Measurements from ENCODE around the gene CD82.

Gene CD82

DNA sequence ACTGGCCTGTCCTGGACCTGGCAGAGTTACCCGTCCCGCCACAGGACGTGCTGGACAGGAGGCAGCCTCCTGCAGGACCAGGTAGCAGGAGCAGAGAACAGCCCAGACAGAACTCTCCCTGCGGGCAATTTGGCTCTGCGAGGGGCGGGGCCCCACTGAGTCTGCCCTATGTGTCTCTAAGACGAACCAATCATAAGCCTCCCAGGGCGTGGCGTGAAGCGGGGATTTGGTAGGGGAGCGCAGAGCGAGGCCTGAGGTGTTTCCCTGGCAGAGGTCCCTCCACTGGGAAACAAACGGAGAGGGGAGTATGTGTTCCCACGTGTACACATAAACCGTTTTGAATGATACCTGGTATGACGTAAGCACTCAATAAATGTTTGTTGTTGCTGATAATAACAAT lies 7.4 kb downstream of the CD82 start:
- H3K27me3 ChIP-seq (ENCODE audit: insufficient read depth, low read length) = no peaks in the 10 kb centered on the region; the same call in 1 of the 2 replicates
- no peaks in the 10 kb centered on the region; the same call in 1 of the 2 replicates for H3K4me1 ChIP-seq (ENCODE audit: insufficient read depth, low read length)
- H3K9ac ChIP-seq (ENCODE audit: low read depth, low read length) = no peak overlapping the region
- no peak overlapping the region for H3K27ac ChIP-seq (ENCODE audit: low read length)
- no peaks in the 10 kb centered on the region for H3K36me3 ChIP-seq (ENCODE audit: insufficient read depth, low read depth, low read length)
- H3K9me3 ChIP-seq (ENCODE audit: insufficient read depth, low read depth, low read length) = no peaks in the 10 kb centered on the region
- H3K4me3 ChIP-seq (ENCODE audit: low read length) = no peak overlapping the region

DNA sequence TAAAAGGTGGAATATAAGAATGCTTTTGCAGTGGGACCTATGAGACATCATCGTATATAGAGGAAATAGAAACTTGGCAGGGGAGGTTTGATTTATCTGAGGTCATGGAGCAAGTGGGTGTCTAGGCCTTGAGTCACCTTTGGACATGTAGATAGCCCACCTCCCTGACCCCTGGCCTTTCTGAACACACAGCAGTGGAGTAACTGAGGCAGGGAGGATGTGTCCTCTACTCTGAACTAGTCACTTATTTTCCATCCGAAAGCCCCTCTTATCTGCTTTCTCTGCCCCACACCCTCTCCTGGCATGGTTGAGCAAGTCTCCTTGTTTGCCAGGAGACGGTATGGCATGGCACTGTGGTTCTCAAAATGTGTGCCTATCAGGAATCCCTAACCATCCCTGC lies 7.9 kb downstream of the CD82 start:
- Histone ChIP-seq H3K27ac (ENCODE audit: low read length) (no peak overlapping the region), H3K9me3 (ENCODE audit: insufficient read depth, low read depth, low read length) (no peaks in the 10 kb centered on the region), H3K9ac (ENCODE audit: low read depth, low read length) (no peak overlapping the region), H3K4me3 (ENCODE audit: low read length) (no peak overlapping the region), H3K4me1 (ENCODE audit: insufficient read depth, low read length) (no peaks in the 10 kb centered on the region; the same call in 1 of the 2 replicates), H3K36me3 (ENCODE audit: insufficient read depth, low read depth, low read length) (no peaks in the 10 kb centered on the region), H3K27me3 (ENCODE audit: insufficient read depth, low read length) (no peaks in the 10 kb centered on the region; the same call in 1 of the 2 replicates)

DNA sequence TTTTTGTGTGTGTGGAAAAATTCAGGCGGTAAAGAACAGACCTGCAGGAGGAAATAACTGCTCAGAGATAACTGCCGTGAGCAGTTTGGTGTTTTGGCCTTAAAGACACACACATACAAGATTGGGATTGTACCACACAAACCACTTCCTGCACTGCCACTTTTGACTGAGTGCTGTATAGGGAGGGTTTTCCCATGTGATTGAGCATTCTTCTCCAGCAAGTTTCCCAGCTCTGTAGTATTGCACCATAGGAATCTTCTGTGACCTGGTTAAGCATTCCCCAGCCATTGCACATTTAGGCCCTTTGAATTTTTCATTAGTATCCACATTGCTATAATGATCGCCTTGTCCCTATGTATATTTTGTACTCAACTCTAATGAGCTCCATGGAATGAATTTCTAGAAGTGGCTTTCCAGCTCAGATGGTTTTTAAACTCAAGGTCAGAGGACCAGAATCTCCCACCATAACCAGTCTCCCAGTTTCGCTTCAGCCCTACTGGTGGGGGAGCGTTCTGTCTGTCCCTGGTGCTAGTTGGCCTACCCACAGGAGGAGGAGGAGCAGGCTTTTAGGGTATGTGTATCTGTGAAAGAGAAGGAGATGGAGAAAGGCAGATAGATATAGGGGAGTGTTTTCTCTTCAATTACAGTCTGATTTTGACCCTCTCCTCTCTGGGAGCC lies 9.3 kb downstream of the CD82 start:
- no peak overlapping the region for H3K27ac ChIP-seq (ENCODE audit: low read length)
- no peaks in the 10 kb centered on the region for H3K9me3 ChIP-seq (ENCODE audit: insufficient read depth, low read depth, low read length)
- no peaks in the 10 kb centered on the region; the same call in 1 of the 2 replicates for H3K4me1 ChIP-seq (ENCODE audit: insufficient read depth, low read length)
- H3K9ac ChIP-seq (ENCODE audit: low read depth, low read length) = no peak overlapping the region
- H3K4me3 ChIP-seq (ENCODE audit: low read length) = no peak overlapping the region
- H3K36me3 ChIP-seq (ENCODE audit: insufficient read depth, low read depth, low read length) = no peaks in the 10 kb centered on the region
- H3K27me3 ChIP-seq (ENCODE audit: insufficient read depth, low read length) = no peaks in the 10 kb centered on the region; the same call in 1 of the 2 replicates

DNA sequence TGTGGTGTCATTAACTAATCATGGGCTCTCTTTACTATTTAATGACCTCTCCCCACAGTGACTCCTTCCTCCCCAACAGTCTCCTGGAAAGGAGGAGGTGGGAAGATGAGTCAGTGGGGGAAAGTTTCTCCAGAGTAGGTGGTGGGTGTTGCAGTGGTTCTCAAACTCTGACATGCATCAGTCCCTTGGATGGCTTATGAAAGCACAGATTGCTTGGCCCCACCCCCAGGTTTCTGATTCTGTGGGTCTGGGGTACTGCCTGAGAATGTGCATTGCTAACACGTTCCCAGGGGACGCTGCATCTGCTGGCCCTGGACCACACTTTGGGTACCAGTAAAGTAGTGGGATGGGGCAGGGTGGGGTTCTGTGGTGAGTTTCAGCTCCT lies 9.8 kb downstream of the CD82 start:
- Histone ChIP-seq H3K4me1 (ENCODE audit: insufficient read depth, low read length) (no peaks in the 10 kb centered on the region; the same call in 1 of the 2 replicates), H3K27ac (ENCODE audit: low read length) (no peak overlapping the region), H3K9me3 (ENCODE audit: insufficient read depth, low read depth, low read length) (no peaks in the 10 kb centered on the region), H3K9ac (ENCODE audit: low read depth, low read length) (no peak overlapping the region), H3K4me3 (ENCODE audit: low read length) (no peak overlapping the region), H3K27me3 (ENCODE audit: insufficient read depth, low read length) (no peaks in the 10 kb centered on the region; the same call in 1 of the 2 replicates), H3K36me3 (ENCODE audit: insufficient read depth, low read depth, low read length) (no peaks in the 10 kb centered on the region)

DNA sequence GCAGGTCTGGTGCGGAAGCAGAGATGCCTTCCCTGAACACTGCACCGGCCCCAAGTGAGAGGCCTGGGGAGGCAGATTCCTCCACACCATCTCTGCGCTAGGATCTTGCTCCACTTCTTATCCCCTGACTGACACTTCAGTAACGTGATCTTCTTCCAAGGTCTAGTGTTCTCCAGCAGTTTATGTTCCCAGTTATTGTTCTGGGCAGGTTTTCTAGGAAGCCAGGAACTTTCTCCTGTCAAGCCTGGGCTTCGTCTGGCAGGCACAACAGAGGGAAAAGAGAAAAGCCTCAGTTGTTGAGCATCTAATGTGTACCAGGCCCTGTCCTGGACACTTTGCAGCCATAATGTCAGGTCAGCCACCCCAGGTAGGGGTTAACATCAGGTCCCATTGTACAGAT lies 10.5 kb downstream of the CD82 start:
- H3K27me3 ChIP-seq (ENCODE audit: insufficient read depth, low read length) = peaks cover 3% of the 10 kb centered on the region; the same call in 1 of the 2 replicates
- H3K9ac ChIP-seq (ENCODE audit: low read depth, low read length) = no peak overlapping the region
- H3K9me3 ChIP-seq (ENCODE audit: insufficient read depth, low read depth, low read length) = no peaks in the 10 kb centered on the region
- H3K27ac ChIP-seq (ENCODE audit: low read length) = no peak overlapping the region
- no peaks in the 10 kb centered on the region for H3K36me3 ChIP-seq (ENCODE audit: insufficient read depth, low read depth, low read length)
- H3K4me3 ChIP-seq (ENCODE audit: low read length) = no peak overlapping the region
- no peaks in the 10 kb centered on the region; the same call in 1 of the 2 replicates for H3K4me1 ChIP-seq (ENCODE audit: insufficient read depth, low read length)

DNA sequence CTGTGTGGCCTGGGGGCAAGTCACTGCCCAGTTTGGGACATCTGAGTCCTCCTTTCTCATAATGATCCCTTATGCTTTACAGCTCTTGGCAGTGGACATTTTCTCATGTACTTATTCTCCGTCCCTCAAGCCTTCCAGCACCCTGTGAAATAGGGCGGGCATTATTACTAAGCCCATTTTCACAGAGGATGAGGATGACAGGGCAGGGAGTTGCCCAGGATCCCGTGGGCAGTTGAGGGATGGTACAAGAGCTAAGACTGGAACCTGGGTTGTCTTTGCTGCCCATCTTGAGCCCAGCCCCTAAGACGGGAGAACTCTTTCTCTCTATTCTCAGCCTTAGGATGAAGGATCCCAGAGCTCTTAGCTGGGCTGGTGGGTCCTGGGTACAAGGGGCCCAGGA lies 11.2 kb downstream of the CD82 start:
- Histone ChIP-seq H3K27me3 (ENCODE audit: insufficient read depth, low read length) (peaks cover 5% of the 10 kb centered on the region; the same call in 1 of the 2 replicates), H3K9me3 (ENCODE audit: insufficient read depth, low read depth, low read length) (no peaks in the 10 kb centered on the region), H3K27ac (ENCODE audit: low read length) (no peak overlapping the region), H3K36me3 (ENCODE audit: insufficient read depth, low read depth, low read length) (no peaks in the 10 kb centered on the region), H3K4me1 (ENCODE audit: insufficient read depth, low read length) (no peaks in the 10 kb centered on the region; the same call in 1 of the 2 replicates), H3K4me3 (ENCODE audit: low read length) (no peak overlapping the region), H3K9ac (ENCODE audit: low read depth, low read length) (no peak overlapping the region)

DNA sequence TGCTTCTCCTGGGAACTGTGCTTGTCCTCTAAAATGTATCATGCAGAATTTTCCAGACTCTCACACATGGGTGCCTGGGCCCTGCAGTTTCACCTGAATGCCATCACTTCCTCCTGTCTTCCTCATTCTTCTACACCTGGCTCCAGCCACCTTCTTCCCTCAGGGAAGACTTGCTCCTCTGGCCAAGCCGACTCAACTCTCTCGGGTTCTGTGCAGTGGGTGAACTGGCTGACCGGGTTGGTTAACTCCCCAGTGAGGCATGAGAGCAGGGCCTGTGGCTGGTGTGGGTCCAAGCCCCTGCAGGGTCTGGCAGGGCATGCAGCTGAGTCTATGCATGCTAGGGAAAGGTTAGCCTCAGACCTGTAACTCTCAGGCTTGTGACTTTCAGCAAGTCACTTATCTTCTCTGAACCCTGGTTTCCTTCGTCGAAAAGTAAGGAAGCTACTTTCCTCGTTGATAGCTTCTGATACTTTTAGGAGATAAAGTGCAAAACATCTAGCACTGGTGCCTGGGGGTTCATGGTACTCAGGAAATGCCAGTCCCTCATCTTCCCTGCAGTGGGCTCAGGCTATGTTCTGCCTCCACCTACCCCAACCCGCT lies 11.9 kb downstream of the CD82 start:
- Histone ChIP-seq H3K4me3 (ENCODE audit: low read length) (no peak overlapping the region), H3K4me1 (ENCODE audit: insufficient read depth, low read length) (no peaks in the 10 kb centered on the region), H3K9me3 (ENCODE audit: insufficient read depth, low read depth, low read length) (no peaks in the 10 kb centered on the region), H3K36me3 (ENCODE audit: insufficient read depth, low read depth, low read length) (no peaks in the 10 kb centered on the region), H3K27me3 (ENCODE audit: insufficient read depth, low read length) (peaks cover 5% of the 10 kb centered on the region; the same call in 1 of the 2 replicates), H3K9ac (ENCODE audit: low read depth, low read length) (no peak overlapping the region), H3K27ac (ENCODE audit: low read length) (no peak overlapping the region)

DNA sequence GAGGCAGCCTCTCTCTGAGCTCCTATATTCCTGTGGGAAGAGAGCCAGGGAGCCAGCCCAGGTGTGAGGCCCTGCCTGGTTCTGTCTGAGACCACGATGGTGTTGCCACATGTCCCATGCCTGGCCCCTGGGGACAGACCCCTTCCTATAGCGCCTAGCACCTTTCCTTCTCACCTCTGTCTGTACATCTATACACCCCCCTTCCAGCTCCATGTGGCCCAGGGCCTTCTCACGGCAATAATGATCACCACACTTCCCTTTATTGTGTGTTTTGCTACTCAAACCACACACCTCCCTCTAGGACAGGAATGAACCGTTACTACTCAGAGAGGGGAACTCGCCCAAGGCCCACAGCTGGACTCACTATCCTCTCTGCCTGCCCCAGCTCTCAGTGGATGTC lies 12.8 kb downstream of the CD82 start:
- Histone ChIP-seq H3K9ac (ENCODE audit: low read depth, low read length) (no peak overlapping the region), H3K4me3 (ENCODE audit: low read length) (no peak overlapping the region), H3K27me3 (ENCODE audit: insufficient read depth, low read length) (peaks cover 5% of the 10 kb centered on the region; the same call in 1 of the 2 replicates), H3K36me3 (ENCODE audit: insufficient read depth, low read depth, low read length) (no peaks in the 10 kb centered on the region), H3K4me1 (ENCODE audit: insufficient read depth, low read length) (no peaks in the 10 kb centered on the region), H3K9me3 (ENCODE audit: insufficient read depth, low read depth, low read length) (no peaks in the 10 kb centered on the region), H3K27ac (ENCODE audit: low read length) (no peak overlapping the region)

DNA sequence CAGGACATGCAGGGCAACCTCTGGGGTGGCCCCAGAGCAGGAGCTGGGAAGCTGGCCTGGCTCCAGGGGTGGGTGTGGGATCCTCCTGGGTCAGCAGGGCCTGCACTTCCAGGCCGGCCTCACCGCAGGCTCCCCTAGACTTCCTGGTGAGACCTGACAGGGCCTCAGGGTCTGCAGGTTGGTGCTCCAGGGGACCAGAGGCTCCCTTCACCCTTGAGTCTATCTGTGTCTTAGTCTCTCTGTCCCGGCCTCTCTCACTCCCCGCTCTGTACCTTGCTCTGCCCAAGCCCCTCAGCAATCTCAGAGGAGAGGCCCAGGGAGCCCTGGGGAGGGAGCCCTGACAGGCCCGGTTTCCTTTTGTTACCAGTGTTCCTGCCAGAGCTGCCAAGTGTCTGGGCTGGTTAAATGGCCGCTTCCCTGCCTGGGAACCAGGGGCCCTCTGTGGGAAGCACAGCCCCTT lies 13.9 kb downstream of the CD82 start:
- Histone ChIP-seq H3K9ac (ENCODE audit: low read depth, low read length) (no peak overlapping the region), H3K9me3 (ENCODE audit: insufficient read depth, low read depth, low read length) (no peaks in the 10 kb centered on the region), H3K4me3 (ENCODE audit: low read length) (no peak overlapping the region), H3K27me3 (ENCODE audit: insufficient read depth, low read length) (peaks cover 5% of the 10 kb centered on the region; the same call in 1 of the 2 replicates), H3K4me1 (ENCODE audit: insufficient read depth, low read length) (no peaks in the 10 kb centered on the region), H3K27ac (ENCODE audit: low read length) (no peak overlapping the region), H3K36me3 (ENCODE audit: insufficient read depth, low read depth, low read length) (no peaks in the 10 kb centered on the region)

DNA sequence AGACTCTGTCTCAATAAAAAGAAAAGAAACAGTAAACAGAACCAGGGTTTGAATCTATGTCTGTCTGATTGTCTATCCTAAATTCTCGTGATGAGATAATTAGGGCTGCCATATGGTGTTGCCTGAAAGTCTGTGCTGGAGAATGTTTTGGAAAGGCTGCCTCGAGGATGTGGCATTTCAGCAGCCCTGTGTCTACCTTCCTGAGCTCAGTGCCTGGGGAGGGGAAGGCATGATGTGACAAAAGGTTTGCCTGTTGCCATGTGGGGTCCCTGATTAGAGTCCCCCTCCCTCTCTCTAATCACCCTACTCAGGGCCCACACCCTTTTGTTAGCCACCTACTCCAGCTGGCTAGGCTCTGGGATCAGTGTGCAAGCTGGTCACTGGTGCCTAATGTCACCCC lies 15.2 kb downstream of the CD82 start:
- Histone ChIP-seq H3K4me3 (ENCODE audit: low read length) (no peak overlapping the region), H3K27me3 (ENCODE audit: insufficient read depth, low read length) (peaks cover 5% of the 10 kb centered on the region; the same call in 1 of the 2 replicates), H3K9me3 (ENCODE audit: insufficient read depth, low read depth, low read length) (no peaks in the 10 kb centered on the region), H3K4me1 (ENCODE audit: insufficient read depth, low read length) (no peaks in the 10 kb centered on the region), H3K36me3 (ENCODE audit: insufficient read depth, low read depth, low read length) (no peaks in the 10 kb centered on the region), H3K9ac (ENCODE audit: low read depth, low read length) (no peak overlapping the region), H3K27ac (ENCODE audit: low read length) (no peak overlapping the region)

DNA sequence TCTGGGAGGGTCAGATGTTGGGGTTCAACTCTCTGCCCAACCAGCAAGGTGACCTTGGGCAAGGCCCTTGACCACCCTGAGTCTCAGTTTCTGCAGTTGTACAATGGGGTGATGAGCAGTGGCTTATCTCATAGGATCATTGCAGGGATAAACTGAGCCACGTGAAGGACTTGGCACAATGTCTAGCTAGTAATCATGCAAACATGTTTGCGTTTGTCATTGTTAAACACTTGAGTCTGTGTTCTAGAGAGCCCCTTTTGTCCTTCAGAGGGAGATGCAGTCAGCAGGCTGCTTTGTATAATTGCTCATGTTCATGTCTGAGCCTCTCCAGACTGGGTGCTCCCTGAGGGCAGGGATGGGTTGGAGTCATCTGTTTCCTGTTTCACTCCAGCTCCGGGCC lies 15.8 kb downstream of the CD82 start:
- Histone ChIP-seq H3K27ac (ENCODE audit: low read length) (no peak overlapping the region), H3K9ac (ENCODE audit: low read depth, low read length) (no peak overlapping the region), H3K27me3 (ENCODE audit: insufficient read depth, low read length) (peaks cover 5% of the 10 kb centered on the region; the same call in 1 of the 2 replicates), H3K36me3 (ENCODE audit: insufficient read depth, low read depth, low read length) (no peaks in the 10 kb centered on the region), H3K4me1 (ENCODE audit: insufficient read depth, low read length) (no peaks in the 10 kb centered on the region), H3K9me3 (ENCODE audit: insufficient read depth, low read depth, low read length) (no peaks in the 10 kb centered on the region), H3K4me3 (ENCODE audit: low read length) (no peak overlapping the region)
